Fibroblast of lung (primary cell): ENCODE results near the gene PDE4B. TPM values are rescaled to one million over a fixed set of nuclear protein-coding genes. Genes with fewer than 3 reads are reported as not detected.

ENCODE experiments used
- DNase-seq, 2 donors: peaks; one replicate each; pipeline versions ENCODE4 v3.0.0 to v3.0.0-alpha.2; 2010; ENCODE audit warnings: low read depth in 2 of 2
- H2AFZ ChIP-seq: 2 replicates; pipeline ENCODE4 v1.5.1; 2012; ENCODE audit warnings: low read length, control low read depth, inconsistent platforms
- H3K27ac ChIP-seq: 2 replicates; pipeline ENCODE4 v1.5.1; 2011; ENCODE audit warnings: low read length, control low read depth; ENCODE audit not compliant: insufficient read depth
- H3K27me3 ChIP-seq: 2 replicates; pipeline ENCODE4 v1.5.1; 2011; ENCODE audit warnings: mild to moderate bottlenecking, low read length; ENCODE audit not compliant: control insufficient read depth, insufficient read depth
- H3K36me3 ChIP-seq: 2 replicates; pipeline ENCODE4 v1.5.1; 2011; ENCODE audit warnings: low read length; ENCODE audit not compliant: control insufficient read depth, insufficient read depth
- H3K4me1 ChIP-seq: 2 replicates; pipeline ENCODE4 v1.5.1; 2011; ENCODE audit warnings: low read length; ENCODE audit not compliant: control insufficient read depth, insufficient read depth; ENCODE audit errors: extremely low read depth
- H3K4me2 ChIP-seq: 2 replicates; pipeline ENCODE4 v1.5.1; 2011; ENCODE audit warnings: low read length, control low read depth; ENCODE audit not compliant: insufficient read depth; ENCODE audit errors: extremely low read depth
- H3K4me3 ChIP-seq, 4 experiments: fragments of 200-600 bp in 1 of 4; sonication (generic) in 1 of 4; replicated peaks in 1 of 4; 2 replicates each; pipeline ENCODE4 v1.5.1; 2011 to 2016; ENCODE audit warnings: low read length in 4 of 4, low read depth in 3 of 4, mild to moderate bottlenecking in 3 of 4, control low read depth in 2 of 4, inconsistent platforms in 1 of 4, mixed read lengths in 1 of 4; ENCODE audit not compliant: insufficient read depth in 1 of 4; ENCODE audit errors: control extremely low read depth in 1 of 4
- H3K79me2 ChIP-seq: 2 replicates; pipeline ENCODE4 v1.5.1; 2012; ENCODE audit warnings: mild to moderate bottlenecking, low read length, inconsistent platforms; ENCODE audit not compliant: control insufficient read depth, insufficient read depth
- H3K9ac ChIP-seq: 2 replicates; pipeline ENCODE4 v1.5.1; 2011; ENCODE audit warnings: mild to moderate bottlenecking, low read length, control low read depth; ENCODE audit not compliant: insufficient read depth
- H3K9me3 ChIP-seq: 2 replicates; pipeline ENCODE4 v1.5.1; 2012; ENCODE audit warnings: low read depth, low read length; ENCODE audit not compliant: control insufficient read depth, insufficient read depth
- H4K20me1 ChIP-seq: 2 replicates; pipeline ENCODE4 v1.5.1; 2011; ENCODE audit warnings: low read length; ENCODE audit not compliant: control insufficient read depth, insufficient read depth; ENCODE audit errors: extremely low read depth
- EZH2 ChIP-seq: IDR thresholded peaks from 2 replicates; pipeline ENCODE4 v1.5.1; 2012; ENCODE audit warnings: low read length, control low read depth, mild to moderate bottlenecking; ENCODE audit errors: missing control alignments
- polyA plus RNA-seq, 2 donors: library from polyadenylated mRNA; depleted of rRNA in 1 of 2; stranded (reverse) in 1 of 2; unstranded in 1 of 2; fragments of >200 nt; gene quantifications; 2 replicates each; pipeline ENCODE4 v1.2.1, GENCODE V29; 2011 to 2012; ENCODE audit warnings: missing spikeins in 1 of 2
- total RNA-seq: library from RNA; depleted of rRNA; stranded (reverse); fragments of >200 nt; gene quantifications from 2 replicates; pipeline ENCODE4 v1.2.1, GENCODE V29; 2014
- TF ChIP-seq, protein P1 (sequence below), 2 donors: IDR thresholded peaks in 1 of 2; conservative IDR thresholded peaks in 1 of 2; 1 replicate in 1 of 2; 2 replicates in 1 of 2; pipeline ENCODE4 v1.5.1; 2011 to 2012; ENCODE audit warnings: low read length in 2 of 2, control low read depth in 1 of 2, inconsistent platforms in 1 of 2, low read depth in 1 of 2, mild to moderate bottlenecking in 1 of 2

Gene PDE4B
- total and polyA plus RNA-seq, 2 donors (not counting 1 experiment from before 2014, with no cell fraction given) = 3.7 to 19.8 TPM

- TF ChIP-seq, protein P1, sequence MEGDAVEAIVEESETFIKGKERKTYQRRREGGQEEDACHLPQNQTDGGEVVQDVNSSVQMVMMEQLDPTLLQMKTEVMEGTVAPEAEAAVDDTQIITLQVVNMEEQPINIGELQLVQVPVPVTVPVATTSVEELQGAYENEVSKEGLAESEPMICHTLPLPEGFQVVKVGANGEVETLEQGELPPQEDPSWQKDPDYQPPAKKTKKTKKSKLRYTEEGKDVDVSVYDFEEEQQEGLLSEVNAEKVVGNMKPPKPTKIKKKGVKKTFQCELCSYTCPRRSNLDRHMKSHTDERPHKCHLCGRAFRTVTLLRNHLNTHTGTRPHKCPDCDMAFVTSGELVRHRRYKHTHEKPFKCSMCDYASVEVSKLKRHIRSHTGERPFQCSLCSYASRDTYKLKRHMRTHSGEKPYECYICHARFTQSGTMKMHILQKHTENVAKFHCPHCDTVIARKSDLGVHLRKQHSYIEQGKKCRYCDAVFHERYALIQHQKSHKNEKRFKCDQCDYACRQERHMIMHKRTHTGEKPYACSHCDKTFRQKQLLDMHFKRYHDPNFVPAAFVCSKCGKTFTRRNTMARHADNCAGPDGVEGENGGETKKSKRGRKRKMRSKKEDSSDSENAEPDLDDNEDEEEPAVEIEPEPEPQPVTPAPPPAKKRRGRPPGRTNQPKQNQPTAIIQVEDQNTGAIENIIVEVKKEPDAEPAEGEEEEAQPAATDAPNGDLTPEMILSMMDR (conservative IDR thresholded peaks at IDR 0.05 in 1 of 2, IDR thresholded peaks at IDR 0.05 in 1 of 2; ENCODE audit: low read depth in 1 of 2, low read length in 2 of 2) = no peak
- no peak for TF ChIP-seq EZH2
- H4K20me1 ChIP-seq = no peaks in the 10 kb centered on the region
- H3K9me3 ChIP-seq = no peaks in the 10 kb centered on the region
- no peak overlapping the region for H3K9ac ChIP-seq
- no peak overlapping the region for H2AFZ ChIP-seq
- H3K36me3 ChIP-seq = no peaks in the 10 kb centered on the region
- no peak overlapping the region for H3K27ac ChIP-seq
- H3K4me2 ChIP-seq = no peak overlapping the region
- no peak overlapping the region for H3K4me3 ChIP-seq
- no peaks in the 10 kb centered on the region for H3K79me2 ChIP-seq
- peak; percentile 37 to 55 for DNase-seq
- H3K27me3 ChIP-seq = no peaks in the 10 kb centered on the region
- peaks cover 10% of the 10 kb centered on the region for H3K4me1 ChIP-seq
These were observed 481.9 kb downstream of the PDE4B start for GRCh38 chr1:66274634-66275033.

DNA sequence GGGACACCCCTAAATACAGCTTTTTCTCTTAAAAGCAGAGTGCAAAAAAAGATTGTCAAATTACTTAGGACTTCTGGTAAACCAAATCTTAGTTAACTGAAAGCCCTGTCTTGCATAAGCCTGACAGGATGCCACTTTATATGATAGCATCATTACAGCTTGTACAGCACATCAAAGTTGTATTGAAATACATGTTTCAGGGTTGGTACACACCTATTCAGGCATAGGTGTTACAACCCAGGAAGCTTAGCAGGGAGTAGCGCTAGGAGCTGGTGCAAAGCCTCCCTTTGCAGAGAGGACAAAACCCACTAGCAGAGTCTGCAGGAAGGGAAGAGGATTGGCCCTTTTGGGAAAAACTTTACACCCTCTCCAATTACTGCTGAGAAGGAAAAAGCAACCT is 482.4 kb downstream of the PDE4B start:
- H3K79me2 ChIP-seq = no peaks in the 10 kb centered on the region
- H3K9me3 ChIP-seq = no peaks in the 10 kb centered on the region
- no peak overlapping the region for H2AFZ ChIP-seq
- H4K20me1 ChIP-seq = no peaks in the 10 kb centered on the region
- H3K4me3 ChIP-seq = no peak overlapping the region
- no peak for TF ChIP-seq EZH2
- TF ChIP-seq, protein P1 (conservative IDR thresholded peaks at IDR 0.05 in 1 of 2, IDR thresholded peaks at IDR 0.05 in 1 of 2; ENCODE audit: low read depth in 1 of 2, low read length in 2 of 2) = no peak
- DNase-seq = no peak
- no peaks in the 10 kb centered on the region for H3K27me3 ChIP-seq
- no peak overlapping the region for H3K9ac ChIP-seq
- no peaks in the 10 kb centered on the region for H3K36me3 ChIP-seq
- H3K4me1 ChIP-seq = peaks cover 10% of the 10 kb centered on the region
- no peak overlapping the region for H3K4me2 ChIP-seq
- H3K27ac ChIP-seq = no peak overlapping the region

- Histone ChIP-seq H3K36me3 (no peaks in the 10 kb centered on the region), H3K9ac (no peak overlapping the region), H4K20me1 (no peaks in the 10 kb centered on the region), H3K27ac (no peak overlapping the region), H3K4me2 (no peak overlapping the region), H3K27me3 (no peaks in the 10 kb centered on the region), H3K9me3 (no peaks in the 10 kb centered on the region), H2AFZ (no peak overlapping the region), H3K4me3 (no peak overlapping the region), H3K4me1 (peaks cover 10% of the 10 kb centered on the region), H3K79me2 (no peaks in the 10 kb centered on the region)
- no peak for TF ChIP-seq EZH2
- TF ChIP-seq, protein P1 (conservative IDR thresholded peaks at IDR 0.05 in 1 of 2, IDR thresholded peaks at IDR 0.05 in 1 of 2; ENCODE audit: low read depth in 1 of 2, low read length in 2 of 2) = no peak
- no peak for DNase-seq
These were observed 482.9 kb downstream of the PDE4B start for GRCh38 chr1:66275601-66276023.
